ENCODE results near the gene ANKRD27. TPM values are rescaled to one million over a fixed set of nuclear protein-coding genes. Genes with fewer than 3 reads are reported as not detected.
"Not testable (repeated sequence)": the region's sequence is repeated elsewhere in the genome, so short reads cannot be mapped to it uniquely, and the experiment has no call there.

The ANKRD27 gene
- total RNA-seq, 1 experiment from 2014 or later: 64.2 TPM

DNA sequence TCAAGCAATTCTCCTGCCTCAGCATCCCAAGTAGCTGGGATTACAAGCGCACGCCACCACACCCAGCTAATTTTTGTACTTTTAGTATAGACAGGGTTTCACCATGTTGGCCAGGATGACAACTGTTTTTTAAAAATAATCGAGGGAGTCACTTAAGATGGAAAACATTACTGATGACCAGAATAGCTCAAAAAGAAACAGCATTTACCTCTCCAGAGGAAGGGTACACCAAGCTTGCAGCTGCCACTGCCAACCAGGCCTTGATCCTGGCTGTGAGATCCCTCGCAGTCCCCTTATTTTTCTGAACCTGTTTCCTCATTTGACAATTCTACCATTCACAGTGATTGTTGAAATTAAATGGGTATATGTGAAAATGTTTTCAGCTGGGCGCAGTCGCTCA lies 79.5 kb downstream of the ANKRD27 start:
- intact Hi-C loops (cut with micrococcal nuclease; ENCODE audit: unreplicated experiment) (no loop called here), in situ Hi-C loops (cut with HindIII; ENCODE audit: low pct_unique_long_range_greater_than_20kb, low sequenced_read_pairs) (no loop called here)
- no peak overlapping the region for H3K27ac ChIP-seq (ENCODE audit: low read length)
- no peak overlapping the region for H3K4me3 ChIP-seq (ENCODE audit: low read depth in 2 of 2, low read length in 2 of 2)
- H3K27me3 ChIP-seq (ENCODE audit: control insufficient read depth, insufficient read depth, low read length): no peaks in the 10 kb centered on the region
- POLR2A ChIA-PET: interaction anchor here (0.6 kb wide), 1 partner anchor 670 kb away, joined by 4 read pairs; no protein-coding TSS in a partner anchor
- H3K9me3 ChIP-seq (ENCODE audit: control insufficient read depth, insufficient read depth, low read depth, low read length): no peaks in the 10 kb centered on the region
- no peak for DNase-seq (ENCODE audit: low read depth, low spot score)
- CTCF ChIA-PET: no interaction called here
- TF ChIP-seq, protein P1, sequence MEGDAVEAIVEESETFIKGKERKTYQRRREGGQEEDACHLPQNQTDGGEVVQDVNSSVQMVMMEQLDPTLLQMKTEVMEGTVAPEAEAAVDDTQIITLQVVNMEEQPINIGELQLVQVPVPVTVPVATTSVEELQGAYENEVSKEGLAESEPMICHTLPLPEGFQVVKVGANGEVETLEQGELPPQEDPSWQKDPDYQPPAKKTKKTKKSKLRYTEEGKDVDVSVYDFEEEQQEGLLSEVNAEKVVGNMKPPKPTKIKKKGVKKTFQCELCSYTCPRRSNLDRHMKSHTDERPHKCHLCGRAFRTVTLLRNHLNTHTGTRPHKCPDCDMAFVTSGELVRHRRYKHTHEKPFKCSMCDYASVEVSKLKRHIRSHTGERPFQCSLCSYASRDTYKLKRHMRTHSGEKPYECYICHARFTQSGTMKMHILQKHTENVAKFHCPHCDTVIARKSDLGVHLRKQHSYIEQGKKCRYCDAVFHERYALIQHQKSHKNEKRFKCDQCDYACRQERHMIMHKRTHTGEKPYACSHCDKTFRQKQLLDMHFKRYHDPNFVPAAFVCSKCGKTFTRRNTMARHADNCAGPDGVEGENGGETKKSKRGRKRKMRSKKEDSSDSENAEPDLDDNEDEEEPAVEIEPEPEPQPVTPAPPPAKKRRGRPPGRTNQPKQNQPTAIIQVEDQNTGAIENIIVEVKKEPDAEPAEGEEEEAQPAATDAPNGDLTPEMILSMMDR (IDR thresholded peaks at IDR 0.05): no peak
- no peak for TF ChIP-seq POLR2AphosphoS5 (IDR thresholded peaks at IDR 0.05; ENCODE audit: low read depth, low read length)
- TF ChIP-seq, protein P2, sequence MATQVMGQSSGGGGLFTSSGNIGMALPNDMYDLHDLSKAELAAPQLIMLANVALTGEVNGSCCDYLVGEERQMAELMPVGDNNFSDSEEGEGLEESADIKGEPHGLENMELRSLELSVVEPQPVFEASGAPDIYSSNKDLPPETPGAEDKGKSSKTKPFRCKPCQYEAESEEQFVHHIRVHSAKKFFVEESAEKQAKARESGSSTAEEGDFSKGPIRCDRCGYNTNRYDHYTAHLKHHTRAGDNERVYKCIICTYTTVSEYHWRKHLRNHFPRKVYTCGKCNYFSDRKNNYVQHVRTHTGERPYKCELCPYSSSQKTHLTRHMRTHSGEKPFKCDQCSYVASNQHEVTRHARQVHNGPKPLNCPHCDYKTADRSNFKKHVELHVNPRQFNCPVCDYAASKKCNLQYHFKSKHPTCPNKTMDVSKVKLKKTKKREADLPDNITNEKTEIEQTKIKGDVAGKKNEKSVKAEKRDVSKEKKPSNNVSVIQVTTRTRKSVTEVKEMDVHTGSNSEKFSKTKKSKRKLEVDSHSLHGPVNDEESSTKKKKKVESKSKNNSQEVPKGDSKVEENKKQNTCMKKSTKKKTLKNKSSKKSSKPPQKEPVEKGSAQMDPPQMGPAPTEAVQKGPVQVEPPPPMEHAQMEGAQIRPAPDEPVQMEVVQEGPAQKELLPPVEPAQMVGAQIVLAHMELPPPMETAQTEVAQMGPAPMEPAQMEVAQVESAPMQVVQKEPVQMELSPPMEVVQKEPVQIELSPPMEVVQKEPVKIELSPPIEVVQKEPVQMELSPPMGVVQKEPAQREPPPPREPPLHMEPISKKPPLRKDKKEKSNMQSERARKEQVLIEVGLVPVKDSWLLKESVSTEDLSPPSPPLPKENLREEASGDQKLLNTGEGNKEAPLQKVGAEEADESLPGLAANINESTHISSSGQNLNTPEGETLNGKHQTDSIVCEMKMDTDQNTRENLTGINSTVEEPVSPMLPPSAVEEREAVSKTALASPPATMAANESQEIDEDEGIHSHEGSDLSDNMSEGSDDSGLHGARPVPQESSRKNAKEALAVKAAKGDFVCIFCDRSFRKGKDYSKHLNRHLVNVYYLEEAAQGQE (IDR thresholded peaks at IDR 0.05; ENCODE audit: insufficient read depth in 1 of 2, low read depth in 2 of 2, low read length in 1 of 2): no peak
- no peak for TF ChIP-seq TCF7L2 (IDR thresholded peaks at IDR 0.05; ENCODE audit: low read depth, low read length)
- ATAC-seq: no peak
- peaks cover 33% of the 10 kb centered on the region for H3K36me3 ChIP-seq (ENCODE audit: control insufficient read depth, insufficient read depth, low read length)
- no TSS peak for BruUV-seq (replicated peaks)
- H3K4me1 ChIP-seq (ENCODE audit: control insufficient read depth, insufficient read depth, low read length): no peaks in the 10 kb centered on the region

DNA sequence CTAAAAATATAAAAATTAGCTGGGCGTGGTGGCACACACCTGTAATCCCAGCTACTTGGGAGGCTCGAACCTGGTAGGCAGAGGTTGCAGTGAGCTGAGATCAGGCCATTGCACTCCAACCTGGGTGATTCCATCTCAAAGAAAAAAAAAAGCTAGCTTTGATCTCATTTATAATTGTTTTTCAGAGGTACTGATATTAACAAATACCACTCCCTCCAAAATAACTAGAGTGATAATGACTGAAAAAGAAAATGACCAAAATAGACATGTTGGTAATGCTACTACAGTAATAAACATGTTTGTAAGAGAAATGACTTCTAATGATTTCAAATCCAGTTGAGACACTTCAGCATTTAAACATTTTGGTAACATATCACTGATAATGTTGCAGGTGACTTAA lies 81.0 kb downstream of the ANKRD27 start:
- no TSS peak for BruUV-seq (replicated peaks)
- POLR2A ChIA-PET: no interaction called here
- no peak for DNase-seq (ENCODE audit: low read depth, low spot score)
- intact Hi-C loops (cut with micrococcal nuclease; ENCODE audit: unreplicated experiment) (no loop called here), in situ Hi-C loops (cut with HindIII; ENCODE audit: low pct_unique_long_range_greater_than_20kb, low sequenced_read_pairs) (no loop called here)
- Histone ChIP-seq H3K27ac (ENCODE audit: low read length) (no peak overlapping the region), H3K9me3 (ENCODE audit: control insufficient read depth, insufficient read depth, low read depth, low read length) (no peaks in the 10 kb centered on the region), H3K27me3 (ENCODE audit: control insufficient read depth, insufficient read depth, low read length) (no peaks in the 10 kb centered on the region), H3K4me1 (ENCODE audit: control insufficient read depth, insufficient read depth, low read length) (no peaks in the 10 kb centered on the region), H3K36me3 (ENCODE audit: control insufficient read depth, insufficient read depth, low read length) (peaks cover 25% of the 10 kb centered on the region), H3K4me3 (ENCODE audit: low read depth in 2 of 2, low read length in 2 of 2) (no peak overlapping the region)
- TF ChIP-seq, protein P1 (IDR thresholded peaks at IDR 0.05): no peak
- TF ChIP-seq, protein P2 (IDR thresholded peaks at IDR 0.05; ENCODE audit: insufficient read depth in 1 of 2, low read depth in 2 of 2, low read length in 1 of 2): no peak
- TF ChIP-seq POLR2AphosphoS5 (IDR thresholded peaks at IDR 0.05; ENCODE audit: low read depth, low read length) (no peak), SIN3A (IDR thresholded peaks at IDR 0.05; ENCODE audit: borderline replicate concordance, insufficient read depth, low read depth, low read length) (no peak), TCF7L2 (IDR thresholded peaks at IDR 0.05; ENCODE audit: low read depth, low read length) (no peak)
- ATAC-seq: no peak
- CTCF ChIA-PET: no interaction called here

DNA sequence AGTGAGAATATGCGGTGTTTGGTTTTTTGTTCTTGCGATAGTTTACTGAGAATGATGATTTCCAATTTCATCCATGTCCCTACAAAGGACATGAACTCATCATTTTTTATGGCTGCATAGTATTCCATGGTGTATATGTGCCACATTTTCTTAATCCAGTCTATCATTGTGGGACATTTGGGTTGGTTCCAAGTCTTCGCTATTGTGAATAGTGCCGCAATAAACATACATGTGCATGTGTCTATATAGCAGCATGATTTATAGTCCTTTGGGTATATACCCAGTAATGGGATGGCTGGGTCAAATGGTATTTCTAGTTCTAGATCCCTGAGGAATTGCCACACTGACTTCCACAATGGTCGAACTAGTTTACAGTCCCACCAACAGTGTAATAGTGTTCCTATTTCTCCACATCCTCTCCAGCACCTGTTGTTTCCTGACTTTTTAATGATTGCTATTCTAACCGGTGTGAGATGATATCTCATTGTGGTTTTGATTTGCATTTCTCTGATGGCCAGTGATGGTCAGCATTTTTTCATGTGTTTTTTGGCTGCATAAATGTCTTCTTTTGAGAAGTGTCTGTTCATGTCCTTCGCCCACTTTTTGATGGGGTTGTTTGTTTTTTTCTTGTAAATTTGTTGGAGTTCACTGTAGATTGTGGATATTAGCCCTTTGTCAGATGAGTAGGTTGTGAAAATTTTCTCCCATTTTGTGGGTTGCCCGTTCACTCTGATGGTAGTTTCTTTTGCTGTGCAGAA lies 87.1 kb downstream of the ANKRD27 start:
- H3K27ac ChIP-seq (ENCODE audit: low read length); H3K27me3 ChIP-seq (ENCODE audit: control insufficient read depth, insufficient read depth, low read length); H3K9me3 ChIP-seq (ENCODE audit: control insufficient read depth, insufficient read depth, low read depth, low read length); CTCF ChIA-PET; ATAC-seq; intact Hi-C loops (cut with micrococcal nuclease; ENCODE audit: unreplicated experiment); DNase-seq (ENCODE audit: low read depth, low spot score); BruUV-seq (replicated peaks); POLR2A ChIA-PET; in situ Hi-C loops (cut with HindIII; ENCODE audit: low pct_unique_long_range_greater_than_20kb, low sequenced_read_pairs); H3K4me1 ChIP-seq (ENCODE audit: control insufficient read depth, insufficient read depth, low read length); H3K4me3 ChIP-seq (ENCODE audit: low read depth in 2 of 2, low read length in 2 of 2): not testable (repeated sequence)
- peaks cover 22% of the 10 kb centered on the region for H3K36me3 ChIP-seq (ENCODE audit: control insufficient read depth, insufficient read depth, low read length)

All from Panc1 (cell line).